ENCODE data around the gene ARG2.

Gene ARG2

DNA sequence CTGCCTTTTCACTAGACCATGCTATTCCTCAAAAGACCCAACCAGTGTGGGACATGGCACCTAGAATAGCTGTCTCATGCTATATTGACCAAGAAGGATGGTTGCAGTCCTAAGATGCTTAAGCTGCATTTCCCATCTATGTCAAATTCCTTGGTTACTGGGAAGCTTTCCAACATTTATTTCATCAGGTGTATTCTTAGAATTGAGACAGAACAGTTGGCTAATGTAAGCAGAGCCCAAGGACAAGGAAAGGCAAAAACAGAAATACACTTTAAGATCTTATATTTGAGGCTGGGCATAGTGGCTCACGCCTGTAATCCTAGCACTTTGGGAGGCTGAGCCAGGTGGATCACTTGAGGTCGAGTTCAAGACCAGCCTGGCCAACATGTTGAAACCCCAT lies 24.7 kb downstream of the ARG2 start:
- TF ChIP-seq, protein P1, sequence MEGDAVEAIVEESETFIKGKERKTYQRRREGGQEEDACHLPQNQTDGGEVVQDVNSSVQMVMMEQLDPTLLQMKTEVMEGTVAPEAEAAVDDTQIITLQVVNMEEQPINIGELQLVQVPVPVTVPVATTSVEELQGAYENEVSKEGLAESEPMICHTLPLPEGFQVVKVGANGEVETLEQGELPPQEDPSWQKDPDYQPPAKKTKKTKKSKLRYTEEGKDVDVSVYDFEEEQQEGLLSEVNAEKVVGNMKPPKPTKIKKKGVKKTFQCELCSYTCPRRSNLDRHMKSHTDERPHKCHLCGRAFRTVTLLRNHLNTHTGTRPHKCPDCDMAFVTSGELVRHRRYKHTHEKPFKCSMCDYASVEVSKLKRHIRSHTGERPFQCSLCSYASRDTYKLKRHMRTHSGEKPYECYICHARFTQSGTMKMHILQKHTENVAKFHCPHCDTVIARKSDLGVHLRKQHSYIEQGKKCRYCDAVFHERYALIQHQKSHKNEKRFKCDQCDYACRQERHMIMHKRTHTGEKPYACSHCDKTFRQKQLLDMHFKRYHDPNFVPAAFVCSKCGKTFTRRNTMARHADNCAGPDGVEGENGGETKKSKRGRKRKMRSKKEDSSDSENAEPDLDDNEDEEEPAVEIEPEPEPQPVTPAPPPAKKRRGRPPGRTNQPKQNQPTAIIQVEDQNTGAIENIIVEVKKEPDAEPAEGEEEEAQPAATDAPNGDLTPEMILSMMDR (IDR thresholded peaks at IDR 0.05; ENCODE audit: control insufficient read depth, insufficient read depth, low read depth, low read length, missing control alignments) = no peak
- no peak for DNase-seq (ENCODE audit: low read depth)
- no peak overlapping the region for H3K4me3 ChIP-seq (ENCODE audit: control insufficient read depth, low read depth, low read length)

DNA sequence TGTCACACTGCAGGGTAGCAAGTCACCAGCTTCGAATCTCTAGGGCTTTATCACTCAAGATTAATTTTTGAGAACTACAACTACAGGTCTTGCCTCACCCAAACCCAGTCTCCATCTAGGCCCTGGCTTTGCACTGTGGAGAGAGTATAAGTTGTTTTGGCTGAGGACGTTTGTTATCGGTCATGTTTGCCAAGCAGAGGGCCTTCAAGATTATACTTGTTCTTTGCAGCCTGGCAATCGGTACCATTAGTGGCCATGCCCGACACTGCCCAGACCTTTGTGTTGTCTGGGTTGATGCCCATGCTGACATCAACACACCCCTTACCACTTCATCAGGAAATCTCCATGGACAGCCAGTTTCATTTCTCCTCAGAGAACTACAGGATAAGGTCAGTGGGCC lies 25.7 kb downstream of the ARG2 start:
- no peak for DNase-seq (ENCODE audit: low read depth)
- no peak overlapping the region for H3K4me3 ChIP-seq (ENCODE audit: control insufficient read depth, low read depth, low read length)
- TF ChIP-seq, protein P1 (IDR thresholded peaks at IDR 0.05; ENCODE audit: control insufficient read depth, insufficient read depth, low read depth, low read length, missing control alignments) = no peak

DNA sequence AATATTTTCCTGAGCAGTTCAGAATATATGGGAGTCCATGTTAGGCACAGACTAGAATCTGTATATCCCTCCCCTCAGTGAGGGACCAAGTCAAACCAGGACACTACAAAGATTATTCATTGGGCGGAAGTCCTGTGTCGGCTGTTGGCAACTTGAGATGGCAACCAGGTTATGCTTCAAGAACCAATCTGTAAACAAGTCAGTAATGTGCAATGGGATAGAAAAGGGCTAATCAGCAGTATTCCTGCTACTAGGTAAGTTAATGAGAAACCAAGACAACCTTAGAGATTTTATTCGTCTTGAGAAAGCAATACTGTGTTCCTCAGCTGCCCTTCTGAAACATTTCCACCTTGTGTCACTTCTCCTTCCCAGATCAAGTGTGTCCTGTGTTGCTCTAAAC lies 26.4 kb downstream of the ARG2 start:
- no peak for DNase-seq (ENCODE audit: low read depth)
- TF ChIP-seq, protein P1 (IDR thresholded peaks at IDR 0.05; ENCODE audit: control insufficient read depth, insufficient read depth, low read depth, low read length, missing control alignments) = no peak
- no peak overlapping the region for H3K4me3 ChIP-seq (ENCODE audit: control insufficient read depth, low read depth, low read length)

DNA sequence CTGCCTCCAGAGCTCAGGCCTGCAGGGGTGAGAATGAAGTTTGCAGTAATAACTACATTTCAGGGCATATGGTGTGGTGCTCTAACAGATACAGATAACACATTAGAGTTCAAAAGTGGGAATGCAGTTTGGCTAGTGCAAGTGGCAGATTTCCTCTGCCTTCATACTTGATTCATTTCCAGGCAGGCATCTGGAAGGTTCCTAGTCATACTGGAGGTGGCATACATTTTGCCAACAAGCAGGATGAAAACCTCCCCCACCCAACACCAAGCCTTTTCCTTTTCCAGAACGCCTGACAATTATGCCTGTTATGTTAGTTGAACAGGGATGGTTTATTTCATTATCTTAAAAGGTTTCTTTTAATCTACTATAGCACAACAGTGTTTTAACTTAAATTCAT lies 30.4 kb downstream of the ARG2 start:
- H3K4me3 ChIP-seq (ENCODE audit: control insufficient read depth, low read depth, low read length) = no peak overlapping the region
- DNase-seq (ENCODE audit: low read depth) = no peak
- TF ChIP-seq, protein P1 (IDR thresholded peaks at IDR 0.05; ENCODE audit: control insufficient read depth, insufficient read depth, low read depth, low read length, missing control alignments) = no peak

DNA sequence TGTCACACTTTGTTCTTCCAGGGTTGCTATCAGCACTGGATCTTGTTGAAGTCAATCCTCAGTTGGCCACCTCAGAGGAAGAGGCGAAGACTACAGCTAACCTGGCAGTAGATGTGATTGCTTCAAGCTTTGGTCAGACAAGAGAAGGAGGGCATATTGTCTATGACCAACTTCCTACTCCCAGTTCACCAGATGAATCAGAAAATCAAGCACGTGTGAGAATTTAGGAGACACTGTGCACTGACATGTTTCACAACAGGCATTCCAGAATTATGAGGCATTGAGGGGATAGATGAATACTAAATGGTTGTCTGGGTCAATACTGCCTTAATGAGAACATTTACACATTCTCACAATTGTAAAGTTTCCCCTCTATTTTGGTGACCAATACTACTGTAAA lies 31.0 kb downstream of the ARG2 start:
- peak; percentile 55 for DNase-seq (ENCODE audit: low read depth)
- H3K4me3 ChIP-seq (ENCODE audit: control insufficient read depth, low read depth, low read length) = no peak overlapping the region
- TF ChIP-seq, protein P1 (IDR thresholded peaks at IDR 0.05; ENCODE audit: control insufficient read depth, insufficient read depth, low read depth, low read length, missing control alignments) = no peak

DNA sequence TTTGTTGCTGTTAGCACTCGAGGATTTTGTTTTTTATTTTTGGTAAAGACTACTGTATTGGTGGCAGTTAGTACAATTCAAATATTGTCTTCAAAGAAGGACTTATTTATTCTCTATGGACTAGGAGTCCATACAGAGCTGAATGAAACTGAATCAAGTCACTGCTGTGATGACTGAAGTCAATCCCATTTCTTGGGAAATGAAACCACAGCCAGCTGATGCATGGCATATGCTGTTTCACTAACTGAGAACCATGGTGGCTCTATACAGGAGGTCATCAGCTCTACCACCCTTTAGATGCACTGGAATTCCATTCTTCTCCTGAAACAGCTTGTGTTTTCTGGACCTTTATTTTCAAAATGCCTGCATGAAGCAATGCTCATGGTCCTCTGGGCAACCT lies 32.5 kb downstream of the ARG2 start:
- H3K4me3 ChIP-seq (ENCODE audit: control insufficient read depth, low read depth, low read length) = no peak overlapping the region
- TF ChIP-seq, protein P1 (IDR thresholded peaks at IDR 0.05; ENCODE audit: control insufficient read depth, insufficient read depth, low read depth, low read length, missing control alignments) = no peak
- no peak for DNase-seq (ENCODE audit: low read depth)
